Large intestine (tissue), 3 donors: ENCODE results near the gene IPO7. TPM values are rescaled to one million over a fixed set of nuclear protein-coding genes. Genes with fewer than 3 reads are reported as not detected.

Source experiments
- DNase-seq, 2 donors: peaks; one replicate each; pipeline versions ENCODE4 v3.0.0 to v3.0.0-alpha.2; 2013
- H3K27ac ChIP-seq: one replicate; pipeline ENCODE4 v1.5.1; 2013; ENCODE audit warnings: low read length
- H3K27me3 ChIP-seq: 2 replicates; pipeline ENCODE4 v1.6.1; 2013; ENCODE audit warnings: low read length; ENCODE audit not compliant: control insufficient read depth, insufficient read depth
- H3K36me3 ChIP-seq: 2 replicates; pipeline ENCODE4 v1.6.1; 2013; ENCODE audit warnings: low read length; ENCODE audit not compliant: control insufficient read depth, insufficient read depth
- H3K4me1 ChIP-seq: one replicate; pipeline ENCODE4 v1.6.1; 2013; ENCODE audit warnings: low read length; ENCODE audit not compliant: control insufficient read depth, insufficient read depth
- H3K4me3 ChIP-seq: one replicate; pipeline ENCODE4 v1.5.1; 2013; ENCODE audit warnings: low read length
- H3K9me3 ChIP-seq: one replicate; pipeline ENCODE4 v1.6.1; 2013; ENCODE audit warnings: mild to moderate bottlenecking, low read depth, low read length, moderate library complexity; ENCODE audit not compliant: control insufficient read depth
- WGBS: methylation state at CpG from one replicate; pipeline ENCODE4 v1.1.5; 2013; ENCODE audit warnings: low lambda C conversion rate; ENCODE audit not compliant: insufficient coverage; 5-methylcytosine and 5-hydroxymethylcytosine counted together
- polyA plus RNA-seq: library from polyadenylated mRNA; unstranded; fragments of 120-200 nt; gene quantifications from one replicate; pipeline ENCODE4 v1.2.1, GENCODE V29; 2013

The IPO7 gene
- polyA plus RNA-seq, 1 donor: 96.8 TPM

- peak overlapping the region; percentile 71 for H3K4me3 ChIP-seq
- H3K9me3 ChIP-seq: peaks cover 7% of the 10 kb centered on the region
- peak overlapping the region; percentile 91 for H3K27ac ChIP-seq
- H3K4me1 ChIP-seq: peaks cover 4% of the 10 kb centered on the region
- DNase-seq: peak; percentile 7 to 72
- H3K36me3 ChIP-seq: no peaks in the 10 kb centered on the region
- WGBS: 2% methylated on average over 6 of the region's 23 CpGs
- H3K27me3 ChIP-seq: no peaks in the 10 kb centered on the region
These were observed 75.3 kb downstream of the IPO7 start for GRCh38 chr11:9459667-9460321.

GRCh38 chr11:9460322-9461062, 76.0 kb downstream of the IPO7 start, which contains the start of gene ZNF143:
TSS of gene ZNF143 (plus strand) at chr11:9461012. CDS start at chr11:9471309, 10,297 bp downstream.
- Histone ChIP-seq H3K4me1 (peaks cover 4% of the 10 kb centered on the region), H3K27me3 (no peaks in the 10 kb centered on the region), H3K27ac (peak within 1 kb of the TSS; percentile 99), H3K4me3 (peak within 1 kb of the TSS; percentile 88), H3K9me3 (peaks cover 7% of the 10 kb centered on the region), H3K36me3 (no peaks in the 10 kb centered on the region)
- no CpG with 5 or more reads among the region's 45 CpGs for WGBS
- peak; percentile 100 for DNase-seq

GRCh38 chr11:9461063-9461759, 76.8 kb downstream of the IPO7 start:
- Histone ChIP-seq H3K9me3 (peaks cover 7% of the 10 kb centered on the region), H3K4me3 (peak overlapping the region; percentile 88), H3K27me3 (no peaks in the 10 kb centered on the region), H3K36me3 (no peaks in the 10 kb centered on the region), H3K4me1 (peaks cover 4% of the 10 kb centered on the region), H3K27ac (peak overlapping the region; percentile 99)
- 0% methylated on average over 1 of the region's 57 CpGs for WGBS
- DNase-seq: peak; percentile 84 to 94

- 9% methylated on average over 8 of the region's 10 CpGs for WGBS
- DNase-seq: peak; percentile 5 to 49
- H3K4me3 ChIP-seq: peak overlapping the region; percentile 88
- peaks cover 7% of the 10 kb centered on the region for H3K9me3 ChIP-seq
- no peaks in the 10 kb centered on the region for H3K27me3 ChIP-seq
- H3K36me3 ChIP-seq: no peaks in the 10 kb centered on the region
- H3K4me1 ChIP-seq: peaks cover 4% of the 10 kb centered on the region
- peak overlapping the region; percentile 99 for H3K27ac ChIP-seq
These were observed 77.3 kb downstream of the IPO7 start for GRCh38 chr11:9461760-9462134.

- no peaks in the 10 kb centered on the region for H3K36me3 ChIP-seq
- H3K4me1 ChIP-seq: peaks cover 4% of the 10 kb centered on the region
- peak overlapping the region; percentile 88 for H3K4me3 ChIP-seq
- no peaks in the 10 kb centered on the region for H3K27me3 ChIP-seq
- H3K27ac ChIP-seq: peak overlapping the region; percentile 99
- 75% methylated on average over 2 of the region's 16 CpGs for WGBS
- peak in 1 of 2 donors; percentile 9 for DNase-seq
- H3K9me3 ChIP-seq: peaks cover 7% of the 10 kb centered on the region
These were observed 77.8 kb downstream of the IPO7 start for GRCh38 chr11:9462172-9462799.

- H3K36me3 ChIP-seq: no peaks in the 10 kb centered on the region
- H3K27me3 ChIP-seq: no peaks in the 10 kb centered on the region
- H3K9me3 ChIP-seq: peaks cover 7% of the 10 kb centered on the region
- DNase-seq: peak in 1 of 2 donors; percentile 11
- H3K4me3 ChIP-seq: no peak overlapping the region
- 100% methylated on average over 1 of the region's 8 CpGs for WGBS
- peaks cover 4% of the 10 kb centered on the region for H3K4me1 ChIP-seq
- H3K27ac ChIP-seq: no peak overlapping the region
These were observed 78.5 kb downstream of the IPO7 start for GRCh38 chr11:9462806-9463537.

- H3K4me1 ChIP-seq: no peaks in the 10 kb centered on the region
- H3K27ac ChIP-seq: no peak overlapping the region
- no peak overlapping the region for H3K4me3 ChIP-seq
- H3K27me3 ChIP-seq: no peaks in the 10 kb centered on the region
- WGBS: 86% methylated on average over 1 of the region's 4 CpGs
- DNase-seq: no peak
- peaks cover 38% of the 10 kb centered on the region for H3K36me3 ChIP-seq
- H3K9me3 ChIP-seq: no peaks in the 10 kb centered on the region
These were observed 86.3 kb downstream of the IPO7 start for GRCh38 chr11:9470765-9471164.

GRCh38 chr11:9473408-9473807, 89.0 kb downstream of the IPO7 start:
- no peak overlapping the region for H3K4me3 ChIP-seq
- no peak overlapping the region for H3K27ac ChIP-seq
- no peak for DNase-seq
- no peaks in the 10 kb centered on the region for H3K4me1 ChIP-seq
- no peaks in the 10 kb centered on the region for H3K27me3 ChIP-seq
- no peaks in the 10 kb centered on the region for H3K9me3 ChIP-seq
- peaks cover 42% of the 10 kb centered on the region for H3K36me3 ChIP-seq

GRCh38 chr11:9479899-9480298, 95.4 kb downstream of the IPO7 start:
- 100% methylated on average over 1 of the region's 2 CpGs for WGBS
- Histone ChIP-seq H3K27ac (no peak overlapping the region), H3K4me1 (no peaks in the 10 kb centered on the region), H3K36me3 (peaks cover 40% of the 10 kb centered on the region), H3K4me3 (no peak overlapping the region), H3K27me3 (no peaks in the 10 kb centered on the region), H3K9me3 (no peaks in the 10 kb centered on the region)
- DNase-seq: no peak
